Effector CD8-positive, alpha-beta T cell (primary cell): Measurements from ENCODE around the gene SNTA1.
"Not testable (repeated sequence)": the region's sequence is repeated elsewhere in the genome, so short reads cannot be mapped to it uniquely, and the experiment has no call there.

Source experiments
- DNase-seq: peaks from one replicate; lab custom pipeline; 2025; lab: John Stamatoyannopoulos, UW

SNTA1 gene

DNA sequence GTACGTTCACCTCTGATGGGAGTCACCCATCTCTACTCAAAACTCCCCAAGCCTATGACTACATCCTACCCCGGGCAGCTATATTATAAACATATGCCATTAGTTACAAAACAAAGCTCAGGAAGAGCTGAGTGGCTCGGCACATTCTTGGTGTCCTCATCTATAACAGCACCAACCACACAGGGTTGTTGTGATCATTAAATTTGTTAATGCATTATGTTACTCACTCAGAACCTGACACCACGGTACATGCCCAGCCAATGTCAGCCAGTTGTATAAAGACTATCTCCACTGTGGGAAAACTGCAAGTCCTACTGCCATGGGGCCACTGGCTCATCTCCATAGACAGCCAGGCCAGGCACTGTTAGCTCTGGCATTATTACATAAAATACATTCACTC is 50.0 kb downstream of the SNTA1 start:
- no peak for DNase-seq

DNA sequence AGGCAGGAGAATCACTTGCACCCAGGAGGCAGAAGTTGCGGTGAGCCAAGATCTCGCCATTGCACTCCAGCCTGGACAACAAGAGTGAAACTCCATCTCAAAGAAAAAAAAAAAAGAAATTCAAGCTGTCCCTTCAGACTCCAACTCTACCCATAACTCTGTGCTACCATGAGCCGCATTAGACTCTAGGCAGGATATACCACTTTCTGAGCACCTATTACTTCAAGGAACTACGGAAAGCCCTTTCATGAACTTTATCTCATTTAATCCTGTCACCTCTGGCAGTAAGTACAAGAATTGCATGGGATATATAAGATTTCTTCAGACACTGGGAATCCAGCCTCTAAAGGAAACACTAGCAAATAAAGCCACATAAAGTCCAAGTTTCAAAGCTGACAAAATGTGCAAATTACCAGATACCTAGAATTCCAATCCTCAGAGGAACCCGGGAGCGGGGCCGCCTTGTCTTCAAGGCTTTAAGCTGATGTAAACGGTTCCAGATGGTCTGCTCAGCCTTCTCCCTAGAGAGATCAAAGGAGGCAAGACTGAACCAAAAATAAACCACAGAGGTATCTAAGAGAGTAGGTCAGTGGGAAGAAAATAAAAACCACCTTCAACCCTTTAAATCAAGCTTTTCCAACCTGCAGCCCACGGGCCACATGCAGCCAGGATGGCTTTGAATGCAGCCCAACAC is 51.7 kb downstream of the SNTA1 start:
- DNase-seq: no peak

DNA sequence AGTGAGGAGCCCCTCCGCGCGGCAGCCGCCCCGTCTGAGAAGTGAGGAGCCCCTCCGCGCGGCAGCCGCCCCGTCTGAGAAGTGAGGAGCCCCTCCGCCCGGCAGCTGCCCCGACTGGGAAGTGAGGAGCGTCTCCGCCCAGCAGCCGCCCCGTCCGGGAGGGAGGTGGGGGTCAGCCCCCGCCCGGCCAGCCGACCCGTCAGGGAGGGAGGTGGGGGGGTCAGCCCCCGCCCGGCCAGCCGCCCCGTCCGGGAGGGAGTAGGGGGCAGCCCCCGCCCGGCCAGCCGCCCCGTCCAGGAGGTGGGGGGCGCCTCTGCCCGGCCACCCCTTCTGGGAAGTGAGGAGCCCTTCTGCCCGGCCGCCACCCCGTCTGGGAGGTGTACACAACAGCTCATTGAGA is 54.2 kb downstream of the SNTA1 start:
- DNase-seq: not testable (repeated sequence)

DNA sequence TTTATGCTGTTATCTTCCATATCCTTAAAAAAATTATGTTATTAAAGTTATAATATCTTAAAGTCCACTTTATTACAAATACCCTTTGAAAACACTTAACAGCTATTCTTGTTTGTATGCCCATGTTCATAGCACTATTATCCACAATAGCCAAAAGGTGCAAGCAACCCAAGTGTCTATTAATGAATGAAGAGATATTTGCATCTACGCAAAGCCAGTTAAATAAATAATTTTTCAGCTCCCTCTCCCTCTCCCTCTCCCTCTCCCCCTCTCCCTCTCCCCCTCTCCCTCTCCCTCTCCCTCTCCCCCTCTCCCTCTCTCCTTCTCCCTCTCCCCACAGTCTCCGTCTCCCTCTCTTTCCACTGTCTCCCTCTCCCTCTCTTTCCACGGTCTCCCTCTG is 55.3 kb downstream of the SNTA1 start:
- no peak for DNase-seq

DNA sequence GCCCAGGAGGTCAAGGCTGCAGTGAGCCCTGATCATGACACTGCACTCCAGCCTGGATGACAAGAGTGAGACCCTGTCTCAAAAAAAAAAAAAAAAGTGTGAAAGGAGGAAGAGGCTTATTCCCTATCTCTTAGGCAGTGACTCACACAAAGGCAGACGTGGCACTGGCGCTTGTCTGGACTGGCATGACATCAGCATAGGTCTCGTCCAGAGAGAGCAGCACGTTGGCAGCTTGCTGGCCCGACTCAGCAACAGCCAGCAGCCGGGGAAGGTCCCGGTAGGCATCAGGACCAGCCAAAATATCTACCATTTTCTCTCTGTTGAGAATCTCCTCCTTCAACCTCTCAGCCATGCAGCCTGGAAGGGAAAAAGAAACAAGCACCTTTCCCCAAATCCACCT is 56.4 kb downstream of the SNTA1 start:
- no peak for DNase-seq

DNA sequence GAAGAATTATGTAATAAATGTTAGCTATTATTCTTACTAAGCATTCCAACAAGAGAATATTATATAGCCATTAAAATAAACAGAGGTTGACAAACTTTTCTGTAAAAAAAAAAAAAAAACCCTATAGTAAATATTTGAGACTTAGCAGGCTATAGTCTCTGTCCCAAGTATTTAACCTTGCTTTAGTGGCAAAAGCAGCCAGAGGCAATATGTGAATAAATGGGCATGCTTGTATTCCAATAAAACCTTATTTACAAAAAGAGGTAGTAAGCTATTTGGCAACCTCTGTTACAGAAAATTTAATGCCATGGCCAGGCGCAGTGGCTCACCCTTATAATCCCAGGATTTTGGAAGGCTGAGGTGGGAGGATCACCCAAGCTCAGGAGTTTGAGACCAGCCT is 56.9 kb downstream of the SNTA1 start:
- no peak for DNase-seq

DNA sequence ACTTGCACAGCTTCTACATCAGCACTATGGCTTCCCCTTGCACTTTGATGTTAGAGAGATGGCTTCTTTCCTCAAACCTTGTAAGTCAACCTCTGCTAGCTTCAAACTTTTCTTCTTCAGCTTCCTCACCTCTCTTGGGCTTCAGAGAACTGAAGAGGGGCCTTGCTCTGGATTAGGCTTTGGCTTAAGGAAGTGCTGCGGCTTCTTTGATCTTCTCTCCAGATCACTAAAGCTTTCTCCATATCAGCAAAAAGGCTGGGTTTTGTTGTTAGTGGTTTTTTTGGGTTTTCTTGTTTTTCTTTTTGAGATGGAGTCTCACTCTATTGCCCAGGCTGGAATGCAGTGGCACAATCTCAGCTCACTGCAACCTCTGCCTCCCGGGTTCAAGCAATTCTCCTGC is 66.2 kb downstream of the SNTA1 start:
- no peak for DNase-seq

DNA sequence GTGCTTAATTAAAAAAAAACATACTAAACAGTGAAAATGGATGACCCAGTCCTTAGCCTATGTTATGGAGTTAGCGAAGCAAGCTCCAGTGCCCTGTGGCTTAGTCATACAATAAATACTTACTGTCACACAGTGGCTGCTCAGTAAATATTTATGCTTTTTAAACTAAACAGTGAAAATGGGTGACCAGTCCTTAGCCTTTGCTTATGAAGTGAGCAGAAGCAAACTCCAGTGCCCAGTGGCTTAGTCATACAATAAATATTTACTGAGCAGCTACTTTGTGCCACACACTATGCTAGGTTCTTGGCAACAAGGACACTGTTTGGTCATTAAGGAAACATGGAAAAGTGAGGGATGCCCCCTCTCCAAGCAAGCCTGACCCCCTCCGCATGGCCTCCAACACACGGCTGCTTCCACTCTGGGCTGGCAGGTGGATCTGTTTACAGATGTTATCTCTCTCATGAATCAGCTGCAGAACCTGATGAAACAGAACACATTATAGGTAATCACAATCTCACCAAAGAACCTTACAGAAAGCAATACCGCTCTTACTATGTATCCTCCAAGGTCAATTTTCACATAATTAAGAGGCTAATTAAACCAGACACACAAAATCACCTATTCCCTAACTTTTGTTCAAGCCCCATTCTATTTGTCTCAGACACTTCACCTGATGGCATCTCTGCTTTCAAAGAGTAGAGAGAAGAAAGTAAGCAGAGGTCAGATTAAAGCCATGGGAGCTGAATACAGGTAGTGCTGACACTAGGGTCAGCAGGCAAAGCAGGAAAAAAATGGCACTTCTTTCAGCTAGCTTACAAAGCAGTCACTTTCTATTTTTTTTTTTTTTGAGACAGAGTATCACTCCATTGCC is 69.6 kb downstream of the SNTA1 start:
- DNase-seq: no peak

DNA sequence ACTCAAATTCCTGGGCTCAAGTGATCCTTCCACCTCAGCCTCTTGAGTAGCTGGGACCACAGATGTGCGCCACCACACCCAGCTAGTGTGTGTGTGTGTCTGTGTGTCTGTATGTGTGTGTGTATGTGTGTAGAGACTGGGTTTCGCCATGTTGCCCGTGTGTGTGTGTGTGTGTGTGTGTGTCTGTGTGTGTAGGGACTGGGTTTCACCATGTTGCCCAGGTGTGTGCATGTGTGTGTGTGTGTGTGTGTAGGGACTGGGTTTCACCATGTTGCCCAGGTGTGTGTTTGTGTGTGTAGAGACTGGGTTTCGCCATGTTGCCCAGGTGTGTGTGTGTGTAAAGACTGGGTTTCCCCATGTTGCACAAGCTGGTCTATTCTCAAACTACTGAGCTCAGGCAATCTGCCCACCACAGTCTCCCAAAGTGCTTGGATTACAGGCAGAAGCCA is 70.5 kb downstream of the SNTA1 start:
- no peak for DNase-seq

DNA sequence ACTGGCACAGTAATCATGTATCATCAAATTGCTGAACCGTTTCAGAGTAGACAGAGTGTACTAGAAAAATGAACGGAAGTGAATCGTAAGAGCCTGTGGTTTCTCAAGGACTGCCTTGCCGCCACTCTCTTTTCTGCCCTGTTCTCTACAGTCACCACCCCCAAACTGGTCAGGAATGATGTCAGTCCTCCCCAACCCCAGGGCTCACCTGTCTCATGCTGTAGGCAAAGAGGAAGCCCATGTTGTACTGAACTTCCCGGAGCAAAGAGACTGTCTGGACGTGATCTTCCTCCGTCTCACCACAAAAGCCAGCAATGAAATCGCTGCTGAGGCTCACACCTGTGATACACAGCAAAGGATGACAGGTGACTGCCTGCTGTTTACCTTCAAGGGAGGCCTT is 73.3 kb downstream of the SNTA1 start:
- DNase-seq: no peak

DNA sequence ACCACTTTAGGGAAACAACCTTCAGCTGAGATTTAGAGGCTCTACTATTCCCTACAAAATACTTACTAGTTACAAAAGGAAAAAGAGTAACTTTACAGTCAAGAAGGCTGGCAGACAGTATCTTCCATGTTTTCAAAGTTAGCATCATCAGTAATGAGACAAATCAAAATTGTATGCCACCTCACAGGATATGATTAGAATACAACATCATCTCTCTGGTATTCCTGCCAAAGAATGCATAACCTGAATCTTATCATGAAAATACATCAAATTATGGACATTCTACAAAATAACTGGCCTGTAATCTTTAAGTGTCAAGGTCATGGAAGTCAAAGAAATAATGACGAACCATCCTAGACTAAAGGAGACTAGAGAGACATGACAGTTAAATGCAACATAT is 80.7 kb downstream of the SNTA1 start:
- no peak for DNase-seq

DNA sequence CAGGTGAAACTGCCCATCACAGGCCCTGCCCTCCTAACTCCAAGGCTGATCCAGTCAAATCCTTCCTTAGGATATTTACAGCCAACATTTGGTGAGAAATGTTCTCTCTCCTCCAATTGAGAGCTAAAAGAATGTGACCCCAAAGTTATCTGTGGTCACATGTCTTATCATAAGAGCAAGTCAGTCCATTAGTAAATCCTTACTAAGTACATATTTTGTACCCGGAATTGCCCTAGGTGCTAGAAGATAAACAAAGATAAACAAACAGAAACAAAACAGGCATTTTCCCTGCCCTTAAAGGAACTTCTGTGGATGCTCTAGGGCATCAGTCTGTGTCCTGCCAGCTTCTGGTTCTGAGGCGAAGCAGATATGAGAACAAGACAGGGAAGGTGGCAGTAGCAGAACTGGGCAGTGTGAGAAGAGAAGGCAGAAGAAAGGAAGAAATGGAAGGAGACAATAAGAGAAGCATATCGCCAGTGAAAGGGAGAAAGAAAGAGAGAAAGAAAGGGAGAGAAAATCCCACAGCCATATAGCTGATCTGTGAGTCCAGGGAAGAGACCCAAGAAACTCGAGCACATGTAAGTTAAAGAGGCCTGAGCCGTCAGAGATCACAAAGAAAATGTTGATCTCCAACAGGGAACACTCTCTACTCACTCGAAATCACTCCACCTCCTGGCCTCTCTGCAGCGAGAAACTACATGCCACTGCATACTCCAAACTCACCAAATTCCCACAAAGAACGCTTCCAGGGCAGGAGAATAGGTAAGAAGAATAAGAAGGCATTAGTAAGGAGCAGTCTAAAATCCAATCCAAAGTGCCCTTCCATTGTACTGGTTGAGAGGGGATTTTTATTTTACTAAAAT is 83.9 kb downstream of the SNTA1 start:
- DNase-seq: no peak
